H1 (cell line): ENCODE results near the gene ERCC3.

Source experiments
- CTCF ChIP-seq, 3 experiments: IDR thresholded peaks; 1 replicate in 2 of 3; 2 replicates in 1 of 3; pipeline versions ENCODE4 v1.5.1 to v1.6.1; 2011; ENCODE audit warnings: low read length in 3 of 3, mild to moderate bottlenecking in 3 of 3, inconsistent platforms in 2 of 3, low read depth in 1 of 3, moderate library complexity in 1 of 3; ENCODE audit not compliant: insufficient read depth in 1 of 3; ENCODE audit errors: control extremely low read depth in 1 of 3
- HDAC6 ChIP-seq: IDR thresholded peaks from one replicate; pipeline ENCODE4 v1.7.1; 2012; ENCODE audit warnings: low read depth, mild to moderate bottlenecking, inconsistent platforms, low read length, moderate library complexity

GRCh38 chr2:127218812-127219170, 75.2 kb downstream of the ERCC3 start:
- no peak for TF ChIP-seq HDAC6
- no peak for TF ChIP-seq CTCF (IDR thresholded peaks at IDR 0.05; ENCODE audit: control extremely low read depth in 1 of 3, insufficient read depth in 1 of 3, low read depth in 1 of 3, low read length in 3 of 3)
